ENCODE measurements around the gene SPATS2.

SPATS2 gene

GRCh38 chr12:49552899-49553298 lies 185.6 kb downstream of the SPATS2 start:
- DNase-seq (ENCODE audit: low read depth in 2 of 3, low spot score in 1 of 3), result no peak

DNA sequence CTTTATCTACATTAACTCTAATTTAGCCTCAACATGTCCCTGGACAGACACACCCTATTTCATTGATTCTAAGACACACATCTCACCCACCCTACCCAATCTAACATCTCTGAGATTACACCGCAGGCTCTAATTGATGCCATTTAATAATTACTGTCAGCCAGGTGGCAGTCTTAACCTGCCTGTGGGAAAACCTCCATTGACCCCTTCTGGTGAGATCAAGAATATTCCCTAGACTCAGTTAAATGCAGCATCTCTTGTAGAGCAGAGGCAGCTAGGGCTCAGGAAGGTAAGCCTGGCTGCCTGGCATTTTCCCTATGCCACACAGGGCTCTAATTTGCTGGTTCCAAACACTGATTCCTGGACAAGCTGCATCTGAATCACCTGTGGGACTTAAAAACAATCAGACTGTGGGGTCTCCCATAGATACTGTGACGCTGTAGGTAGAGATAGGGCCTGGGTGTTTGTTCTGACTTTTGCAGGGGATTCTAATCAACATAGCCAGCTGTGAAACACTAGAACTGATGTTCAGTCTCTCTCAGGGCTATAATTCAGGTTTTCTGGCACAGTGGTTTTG lies 186.3 kb downstream of the SPATS2 start:
- DNase-seq (ENCODE audit: low read depth in 2 of 3, low spot score in 1 of 3), result no peak

DNA sequence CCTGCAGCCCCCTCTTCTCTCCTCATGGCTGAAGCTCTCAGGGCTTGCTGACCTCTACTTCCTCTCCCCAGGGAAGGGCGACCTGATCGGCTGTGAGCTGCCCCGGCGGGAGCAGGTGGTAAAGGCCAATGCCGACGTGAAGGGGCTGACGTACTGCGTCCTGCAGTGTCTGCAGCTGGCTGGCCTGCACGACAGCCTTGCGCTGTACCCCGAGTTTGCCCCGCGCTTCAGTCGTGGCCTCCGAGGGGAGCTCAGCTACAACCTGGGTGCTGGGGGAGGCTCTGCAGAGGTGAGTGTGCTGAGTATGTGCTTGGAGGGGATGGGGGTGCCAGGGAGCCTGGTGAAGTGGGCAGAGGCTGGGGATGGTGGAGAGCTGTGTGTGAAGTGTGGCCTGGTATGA lies 187.0 kb downstream of the SPATS2 start:
- DNase-seq (ENCODE audit: low read depth in 2 of 3, low spot score in 1 of 3), result no peak

DNA sequence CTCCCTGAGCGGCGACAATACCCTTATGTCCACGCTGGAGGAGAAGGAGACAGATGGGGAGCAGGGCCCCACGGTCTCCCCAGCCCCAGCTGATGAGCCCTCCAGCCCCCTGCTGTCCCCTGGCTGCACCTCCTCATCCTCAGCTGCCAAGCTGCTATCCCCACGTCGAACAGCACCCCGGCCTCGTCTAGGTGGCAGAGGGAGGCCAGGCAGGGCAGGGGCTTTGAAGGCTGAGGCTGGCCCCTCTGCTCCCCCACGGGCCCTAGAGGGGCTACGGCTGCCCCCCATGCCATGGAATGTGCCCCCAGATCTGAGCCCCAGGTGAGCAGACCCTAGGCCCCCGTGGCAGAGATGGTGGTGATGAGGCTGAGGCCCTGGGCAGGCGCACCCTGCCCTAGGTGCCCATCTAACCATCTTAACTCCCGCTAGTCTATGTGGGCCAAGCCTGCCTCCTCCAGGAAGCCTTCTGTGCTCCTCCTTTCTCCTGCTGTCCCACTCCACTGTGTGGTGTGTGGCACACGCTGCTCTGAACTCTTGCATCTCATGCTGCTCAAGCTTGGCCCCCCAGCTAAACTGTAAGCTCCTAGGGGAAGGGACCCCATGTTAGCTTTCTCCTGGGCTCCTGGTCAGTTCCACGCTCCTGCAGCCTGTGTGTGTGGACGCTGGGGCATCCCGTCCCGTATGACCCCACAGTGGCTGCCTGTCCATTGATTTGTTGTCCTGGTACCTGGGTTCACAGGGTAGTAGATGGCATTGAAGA lies 188.5 kb downstream of the SPATS2 start:
- no peak for DNase-seq (ENCODE audit: low read depth in 2 of 3, low spot score in 1 of 3)

DNA sequence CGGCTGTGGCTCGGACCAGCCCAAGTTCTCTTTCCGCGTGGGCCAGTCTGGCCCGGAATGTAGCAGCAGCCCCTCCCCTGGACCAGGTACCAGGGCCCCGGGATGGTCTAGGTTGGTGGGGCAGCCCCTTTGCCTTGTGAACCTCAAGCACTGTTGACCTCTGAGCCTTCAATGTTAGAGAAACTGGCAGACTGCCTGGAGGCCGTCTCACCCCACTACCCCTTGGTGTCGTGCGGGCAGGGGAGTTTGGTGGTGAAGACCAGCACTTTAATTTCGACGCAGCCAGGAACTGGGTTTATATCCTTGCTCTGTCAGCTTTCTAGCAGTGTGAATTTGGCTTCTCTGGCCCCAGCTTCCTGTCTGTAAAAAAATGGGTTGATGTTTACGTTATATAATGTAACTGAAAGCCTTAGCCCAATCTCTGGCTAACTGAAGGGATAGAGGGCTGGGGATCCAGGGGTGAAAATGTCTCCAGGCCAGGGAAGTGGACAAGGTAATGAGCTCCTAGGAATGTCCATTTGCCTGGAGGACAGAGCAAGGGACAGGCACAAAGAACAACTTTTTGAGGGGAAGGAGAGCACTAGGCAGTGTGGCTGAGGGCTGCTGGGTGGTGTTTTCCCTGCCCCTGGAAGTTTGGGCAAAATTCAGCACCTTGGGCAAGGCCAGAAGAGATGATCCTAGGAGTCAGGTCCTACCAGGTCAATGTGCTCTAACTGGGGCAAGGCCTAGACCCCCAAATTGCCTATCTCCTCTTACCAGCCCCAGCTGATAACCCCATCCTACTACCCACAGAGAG lies 189.3 kb downstream of the SPATS2 start:
- DNase-seq (ENCODE audit: low read depth in 2 of 3, low spot score in 1 of 3), result no peak

- no peak for DNase-seq (ENCODE audit: low read depth in 2 of 3, low spot score in 1 of 3)
Observed at GRCh38 chr12:49557187-49557916, 190.1 kb downstream of the SPATS2 start.

DNA sequence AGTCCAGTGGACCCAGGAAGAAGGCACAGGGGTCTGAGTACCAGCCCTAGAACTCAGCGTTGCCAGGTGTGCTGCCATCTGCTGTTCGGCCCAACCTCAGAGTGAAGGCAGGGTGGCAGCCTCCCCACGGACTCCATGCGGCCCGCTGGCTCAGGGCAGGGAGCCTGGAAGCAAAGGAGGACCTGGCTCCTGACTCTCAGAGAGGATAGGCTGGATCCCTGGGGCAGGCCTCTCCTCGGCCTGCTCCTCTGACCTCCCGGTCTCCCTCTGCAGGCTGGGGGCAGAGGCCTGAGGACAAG lies 190.6 kb downstream of the SPATS2 start:
- DNase-seq (ENCODE audit: low read depth in 2 of 3, low spot score in 1 of 3), result no peak

DNA sequence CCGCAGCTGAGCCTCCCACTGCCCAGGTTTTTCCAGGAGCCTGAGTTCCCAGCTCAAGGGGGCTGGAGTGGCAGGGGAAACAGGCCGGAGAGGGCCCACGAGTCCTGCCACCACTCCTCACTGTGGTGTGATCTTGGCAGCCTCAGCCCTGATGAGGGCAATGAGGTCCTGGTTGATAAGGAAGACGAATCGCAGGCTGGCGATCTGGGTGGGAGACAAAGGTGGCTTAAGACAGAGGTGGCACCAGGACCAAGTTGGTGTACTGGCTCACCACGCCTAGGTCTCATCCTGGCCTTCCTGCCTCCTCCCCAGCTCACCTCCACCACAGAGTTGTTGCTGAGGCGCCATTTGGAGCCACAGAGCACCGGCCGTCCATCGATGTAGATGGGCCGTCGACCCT lies 191.3 kb downstream of the SPATS2 start:
- no peak for DNase-seq (ENCODE audit: low read depth in 2 of 3, low spot score in 1 of 3)

GRCh38 chr12:49559011-49559675 lies 191.9 kb downstream of the SPATS2 start:
- DNase-seq (ENCODE audit: low read depth in 2 of 3, low spot score in 1 of 3), result no peak

DNA sequence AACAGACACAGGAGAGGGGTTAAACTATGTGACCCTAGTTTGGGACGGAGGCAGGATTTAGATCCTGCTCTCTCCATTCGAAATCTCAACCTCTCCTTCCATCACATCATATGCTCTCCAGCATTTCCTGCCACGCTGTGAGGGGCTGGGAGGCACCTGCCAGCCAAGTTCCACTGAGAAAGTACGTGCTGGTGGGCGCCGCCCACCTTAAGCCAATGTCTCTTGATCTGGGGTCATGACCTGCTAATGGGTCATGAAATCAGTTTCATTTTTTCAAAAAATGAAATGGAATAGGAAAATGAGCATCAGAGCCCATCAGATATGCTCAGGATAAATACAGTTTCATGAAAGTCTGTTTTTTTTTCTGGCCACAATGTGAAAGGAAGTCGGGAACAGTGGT lies 193.4 kb downstream of the SPATS2 start:
- DNase-seq (ENCODE audit: low read depth in 2 of 3, low spot score in 1 of 3), result no peak

DNA sequence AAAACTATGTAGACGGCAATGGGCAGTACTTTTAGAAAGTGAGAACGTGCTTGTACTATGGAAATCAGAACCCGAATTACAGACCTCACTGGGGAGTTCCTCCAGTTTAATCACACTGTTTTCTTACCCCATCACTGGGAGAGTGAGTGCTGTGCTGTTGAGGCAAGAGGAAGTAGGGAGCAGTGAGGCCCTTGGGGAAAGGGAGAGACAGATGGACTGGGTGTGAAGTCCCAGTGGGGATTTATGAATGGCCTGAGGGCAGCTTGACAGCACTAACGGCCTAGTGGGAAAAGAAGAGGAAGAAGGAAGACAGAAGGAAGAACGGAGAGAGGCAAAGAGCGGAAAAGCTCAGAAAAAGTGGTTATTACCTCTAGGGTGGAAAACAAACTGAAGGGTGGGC lies 195.0 kb downstream of the SPATS2 start:
- DNase-seq (ENCODE audit: low read depth in 2 of 3, low spot score in 1 of 3), result no peak

- DNase-seq (ENCODE audit: low read depth in 2 of 3, low spot score in 1 of 3), result no peak
Observed at GRCh38 chr12:49562831-49563230, 195.6 kb downstream of the SPATS2 start.

- no peak for DNase-seq (ENCODE audit: low read depth in 2 of 3, low spot score in 1 of 3)
Observed at GRCh38 chr12:49563951-49564685, 196.9 kb downstream of the SPATS2 start.

DNA sequence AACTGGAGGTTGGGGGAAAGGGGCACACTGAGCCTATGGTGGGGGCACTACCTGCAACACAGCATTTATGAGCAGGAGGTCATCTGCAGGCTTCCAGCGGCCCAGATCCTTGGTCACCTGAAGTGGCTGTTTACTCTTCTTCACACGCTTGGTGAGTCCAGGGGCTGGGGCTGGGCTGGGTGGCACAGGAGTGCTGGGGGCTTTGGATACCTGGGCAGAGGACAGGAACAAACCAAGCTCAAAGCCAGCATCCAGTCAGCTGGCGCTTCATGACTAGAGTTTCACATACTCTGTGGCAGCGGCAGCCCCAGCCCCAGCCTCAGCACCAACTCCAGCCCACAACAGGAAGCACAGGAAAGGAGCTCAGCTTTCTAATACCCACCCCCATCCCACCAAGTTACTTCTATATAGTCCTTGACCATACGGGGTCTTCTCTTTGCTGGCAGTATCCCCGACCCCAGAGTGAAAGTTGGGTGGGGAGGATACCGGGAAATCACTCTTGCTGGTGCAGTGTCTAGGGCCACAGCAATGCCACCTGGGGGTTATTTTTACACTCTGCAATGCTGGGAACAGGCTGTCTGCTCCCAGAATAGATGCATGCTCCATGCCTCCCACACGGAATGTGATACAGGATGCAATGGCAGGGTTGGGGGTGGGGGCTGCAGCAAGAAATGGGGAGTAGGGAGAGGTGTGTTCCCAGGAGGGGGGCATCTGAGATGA lies 197.6 kb downstream of the SPATS2 start:
- no peak for DNase-seq (ENCODE audit: low read depth in 2 of 3, low spot score in 1 of 3)

DNA sequence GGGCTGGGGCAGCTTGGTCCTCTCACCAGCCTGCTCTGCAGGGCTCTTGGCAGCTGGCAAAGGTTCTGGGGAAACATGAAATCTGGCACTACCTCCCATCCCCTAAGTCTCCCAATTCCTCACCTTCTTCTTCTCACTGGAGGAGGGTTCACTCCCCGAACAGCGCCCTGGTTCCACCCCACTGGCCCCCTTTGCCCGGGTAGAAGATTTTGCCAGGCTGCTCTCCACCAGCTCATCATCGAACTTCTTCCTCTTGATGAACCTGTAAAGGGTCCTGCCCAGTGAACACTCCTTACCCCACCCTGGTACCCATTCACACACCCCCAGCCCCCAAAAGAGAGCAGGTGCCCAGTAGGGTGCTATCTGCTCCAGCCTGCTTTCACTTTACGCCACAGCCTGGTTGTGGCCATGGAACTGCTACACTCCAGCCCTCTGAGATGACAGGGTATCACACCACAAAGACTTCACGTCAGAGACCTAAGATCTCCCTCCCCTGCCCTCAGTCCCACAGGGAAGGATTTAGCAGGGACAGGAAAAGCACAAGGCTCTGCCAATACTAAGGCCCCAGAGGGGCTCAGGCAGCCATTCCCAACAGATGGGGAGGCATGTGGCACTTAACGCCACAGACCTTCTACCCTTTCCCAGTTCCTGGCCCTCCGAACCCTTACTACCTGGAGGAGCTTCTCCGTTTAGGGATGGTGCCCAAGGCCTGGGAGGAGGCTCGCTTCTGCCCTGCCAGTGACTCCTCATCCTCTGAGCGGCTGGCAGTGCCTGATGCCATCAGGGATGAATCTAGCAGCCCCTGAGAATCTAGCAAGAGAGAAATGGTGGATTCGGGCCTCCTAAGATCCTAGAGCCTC lies 198.4 kb downstream of the SPATS2 start:
- DNase-seq (ENCODE audit: low read depth in 2 of 3, low spot score in 1 of 3), result no peak

DNA sequence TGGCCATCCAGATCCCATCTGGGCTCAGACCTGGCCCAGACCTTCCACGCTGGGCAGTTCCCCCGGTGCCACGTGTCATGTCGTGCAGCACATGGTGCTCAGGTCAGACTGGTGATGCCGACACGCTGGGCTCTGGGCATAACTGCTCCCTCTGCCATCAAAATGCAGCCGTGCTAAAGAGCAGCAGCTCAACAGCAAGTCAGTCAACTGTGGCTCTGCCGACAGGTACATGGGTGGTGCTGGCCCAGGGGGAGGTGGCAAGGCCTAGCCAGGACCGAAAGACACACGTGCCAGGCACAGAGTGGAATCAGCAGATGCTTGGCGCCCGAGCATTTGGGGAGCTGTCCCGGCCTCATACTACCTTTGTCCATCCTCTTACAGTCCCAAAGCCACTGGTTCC lies 199.1 kb downstream of the SPATS2 start:
- DNase-seq (ENCODE audit: low read depth in 2 of 3, low spot score in 1 of 3), result no peak

DNA sequence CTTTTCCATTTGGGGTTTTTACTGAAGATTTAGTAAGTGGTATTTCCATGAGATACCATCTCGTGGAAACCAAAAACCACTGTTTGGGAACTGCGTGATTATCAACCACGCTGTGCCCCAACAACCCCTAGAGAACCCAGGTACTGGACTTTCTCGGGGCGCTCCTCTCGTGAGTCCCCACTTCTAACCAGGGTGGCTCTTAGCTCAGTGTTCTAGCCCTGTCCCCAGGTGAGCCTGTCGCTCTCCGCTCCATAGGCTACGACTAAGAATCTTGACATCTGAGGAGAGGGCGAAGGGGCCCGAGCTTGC lies 200.0 kb downstream of the SPATS2 start:
- DNase-seq (ENCODE audit: low read depth in 2 of 3, low spot score in 1 of 3), result no peak

DNA sequence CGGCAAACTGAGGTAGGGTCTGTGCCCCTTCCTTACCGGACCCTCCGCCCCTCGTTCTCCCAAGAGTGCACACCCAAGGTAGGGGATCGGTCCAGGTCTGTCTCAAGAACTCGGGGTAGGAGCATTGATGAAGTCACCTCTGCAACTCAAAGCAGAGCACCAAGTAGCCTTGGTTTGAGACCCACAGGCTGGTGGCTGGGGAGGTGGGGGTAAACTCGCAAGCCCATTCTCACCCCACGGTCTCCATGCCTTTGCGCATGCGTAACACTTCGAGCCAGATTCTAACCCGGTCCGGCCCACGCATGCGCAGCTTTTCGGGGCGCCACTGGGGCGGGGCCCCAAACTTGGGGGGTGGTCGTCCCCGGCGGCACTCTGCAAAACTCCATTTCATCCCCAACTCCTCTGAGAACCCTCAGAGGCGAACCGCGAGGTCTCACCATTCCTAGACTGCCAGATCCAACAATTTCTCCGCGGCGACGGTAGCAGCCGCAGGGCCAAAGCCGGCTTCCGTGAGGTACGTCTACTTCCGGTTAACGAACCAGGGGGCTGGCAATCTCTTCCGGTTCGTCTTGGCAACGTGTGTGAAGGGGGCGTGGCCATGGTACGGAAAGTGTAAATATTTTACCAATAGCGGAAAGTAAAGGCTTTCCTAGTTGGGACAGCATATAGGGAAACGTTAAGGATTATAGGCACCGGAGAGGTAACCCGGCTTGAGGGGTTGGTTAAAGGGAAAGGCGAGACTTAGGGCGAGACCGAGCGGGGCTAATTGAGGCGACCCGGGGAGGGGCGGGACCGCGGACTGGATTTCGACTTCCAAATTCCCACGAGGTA lies 200.6 kb downstream of the SPATS2 start, which contains the start of gene MCRS1:
TSS of gene MCRS1 (minus strand) at position 532 of the 831 bp plus-strand sequence. CDS start 1,411 bp downstream, outside the sequence.
- DNase-seq (ENCODE audit: low read depth in 2 of 3, low spot score in 1 of 3), result peak; percentile 76 to 84 (median 82)

Measured in stimulated activated CD4-positive, alpha-beta T cell treated with anti-CD3 and anti-CD28 coated beads, Interleukin-12 subunit alpha, Interleukin-12 subunit beta, amount 100 ng/mL, for 48 hours (primary cell).